ENCODE results near the gene LNPK. TPM values are rescaled to one million over a fixed set of nuclear protein-coding genes. Genes with fewer than 3 reads are reported as not detected.
"Not testable (repeated sequence)": the region's sequence is repeated elsewhere in the genome, so short reads cannot be mapped to it uniquely, and the experiment has no call there.

LNPK gene
- polyA plus RNA-seq, 1 donor from 2014 or later: 46.7 TPM

- H3K27me3 ChIP-seq (ENCODE audit: insufficient read depth, low read depth, low read length); H3K27ac ChIP-seq (ENCODE audit: low read length); H3K4me2 ChIP-seq (ENCODE audit: low read length); H3K79me2 ChIP-seq (replicated peaks; ENCODE audit: insufficient read depth, low read length); H4K20me1 ChIP-seq (ENCODE audit: insufficient read depth); H3K9me2 ChIP-seq (ENCODE audit: insufficient read depth, low read length); H3F3A ChIP-seq (ENCODE audit: insufficient read depth, low read length, poor library complexity, severe bottlenecking); H2AFZ ChIP-seq (ENCODE audit: low read depth, low read length); H3K9ac ChIP-seq (ENCODE audit: low read length); H3K9me3 ChIP-seq (ENCODE audit: low read length); H3K36me3 ChIP-seq (ENCODE audit: insufficient read depth, low read length); H3K4me3 ChIP-seq (ENCODE audit: low read length): not testable (repeated sequence)
Observed at GRCh38 chr2:175913849-175914743, 88.0 kb downstream of the LNPK start.

- H4K20me1 ChIP-seq (ENCODE audit: insufficient read depth); H3K9ac ChIP-seq (ENCODE audit: low read length); H3K79me2 ChIP-seq (replicated peaks; ENCODE audit: insufficient read depth, low read length); H3K27me3 ChIP-seq (ENCODE audit: insufficient read depth, low read depth, low read length); H3K4me3 ChIP-seq (ENCODE audit: low read length); H3K4me2 ChIP-seq (ENCODE audit: low read length); H3K27ac ChIP-seq (ENCODE audit: low read length); H3K9me2 ChIP-seq (ENCODE audit: insufficient read depth, low read length); H2AFZ ChIP-seq (ENCODE audit: low read depth, low read length); H3F3A ChIP-seq (ENCODE audit: insufficient read depth, low read length, poor library complexity, severe bottlenecking); H3K36me3 ChIP-seq (ENCODE audit: insufficient read depth, low read length); H3K9me3 ChIP-seq (ENCODE audit: low read length): not testable (repeated sequence)
Observed at GRCh38 chr2:175913267-175913666, 88.8 kb downstream of the LNPK start.

GRCh38 chr2:175904035-175904434 is 98.0 kb downstream of the LNPK start:
- H3K4me3 ChIP-seq (ENCODE audit: low read length): no peak overlapping the region
- H2AFZ ChIP-seq (ENCODE audit: low read depth, low read length): no peak overlapping the region
- no peaks in the 10 kb centered on the region for H3K36me3 ChIP-seq (ENCODE audit: insufficient read depth, low read length)
- H3K9me3 ChIP-seq (ENCODE audit: low read length): no peaks in the 10 kb centered on the region
- TF ChIP-seq EP300 (conservative IDR thresholded peaks at IDR 0.05; ENCODE audit: poor library complexity, severe bottlenecking) (no peak), CTCF (IDR thresholded peaks at IDR 0.05; ENCODE audit: poor library complexity, severe bottlenecking) (no peak), EZH2 (IDR thresholded peaks at IDR 0.05; ENCODE audit: borderline replicate concordance, insufficient read depth, low read length, poor library complexity, severe bottlenecking) (no peak), REST (IDR thresholded peaks at IDR 0.05; ENCODE audit: borderline replicate concordance) (no peak), MXI1 (conservative IDR thresholded peaks at IDR 0.05; ENCODE audit: poor library complexity, severe bottlenecking) (no peak)
- H4K20me1 ChIP-seq (ENCODE audit: insufficient read depth): no peaks in the 10 kb centered on the region
- H3K9me2 ChIP-seq (ENCODE audit: insufficient read depth, low read length): no peaks in the 10 kb centered on the region
- no peak overlapping the region for H3K4me2 ChIP-seq (ENCODE audit: low read length)
- no peaks in the 10 kb centered on the region for H3K79me2 ChIP-seq (replicated peaks; ENCODE audit: insufficient read depth, low read length)
- H3K9ac ChIP-seq (ENCODE audit: low read length): no peak overlapping the region
- no peaks in the 10 kb centered on the region for H3K27me3 ChIP-seq (ENCODE audit: insufficient read depth, low read depth, low read length)
- H3K27ac ChIP-seq (ENCODE audit: low read length): no peak overlapping the region
- no peaks in the 10 kb centered on the region for H3F3A ChIP-seq (ENCODE audit: insufficient read depth, low read length, poor library complexity, severe bottlenecking)
